Neutrophil (primary cell): ENCODE measurements around the gene VAMP2.

ENCODE experiments used
- H3K27ac ChIP-seq: fragments of 200-600 bp; sonication (generic); 2 replicates; pipeline ENCODE4 v1.5.1; 2016; ENCODE audit warnings: mild to moderate bottlenecking, moderate library complexity
- H3K27me3 ChIP-seq: fragments of 200-600 bp; sonication (generic); 2 replicates; pipeline ENCODE4 v1.6.0; 2016; ENCODE audit warnings: mild to moderate bottlenecking
- H3K36me3 ChIP-seq: fragments of 200-600 bp; sonication (generic); 2 replicates; pipeline ENCODE4 v1.5.1; 2017
- H3K4me1 ChIP-seq, 2 experiments: fragments of 200-600 bp in 1 of 2; sonication (generic) in 1 of 2; 1 replicate in 1 of 2; 2 replicates in 1 of 2; pipeline versions ENCODE4 v1.5.1 to v1.6.1; 2013 to 2016; ENCODE audit warnings: low read depth in 1 of 2, low read length in 1 of 2, mild to moderate bottlenecking in 1 of 2, moderate library complexity in 1 of 2; ENCODE audit not compliant: control insufficient read depth in 1 of 2, insufficient read depth in 1 of 2
- H3K4me3 ChIP-seq, 2 experiments: fragments of 200-600 bp in 1 of 2; sonication (generic) in 1 of 2; 1 replicate in 1 of 2; 2 replicates in 1 of 2; pipeline ENCODE4 v1.5.1; 2013 to 2016; ENCODE audit warnings: low read depth in 1 of 2, low read length in 1 of 2, mild to moderate bottlenecking in 1 of 2, moderate library complexity in 1 of 2
- H3K9me3 ChIP-seq: fragments of 200-600 bp; sonication (generic); 2 replicates; pipeline ENCODE4 v1.5.1; 2016
- CTCF ChIP-seq: fragments of 200-600 bp; sonication (generic); IDR thresholded peaks from 2 replicates; pipeline ENCODE4 v1.5.1; 2016; ENCODE audit warnings: antibody characterized with exemption

VAMP2 gene

DNA sequence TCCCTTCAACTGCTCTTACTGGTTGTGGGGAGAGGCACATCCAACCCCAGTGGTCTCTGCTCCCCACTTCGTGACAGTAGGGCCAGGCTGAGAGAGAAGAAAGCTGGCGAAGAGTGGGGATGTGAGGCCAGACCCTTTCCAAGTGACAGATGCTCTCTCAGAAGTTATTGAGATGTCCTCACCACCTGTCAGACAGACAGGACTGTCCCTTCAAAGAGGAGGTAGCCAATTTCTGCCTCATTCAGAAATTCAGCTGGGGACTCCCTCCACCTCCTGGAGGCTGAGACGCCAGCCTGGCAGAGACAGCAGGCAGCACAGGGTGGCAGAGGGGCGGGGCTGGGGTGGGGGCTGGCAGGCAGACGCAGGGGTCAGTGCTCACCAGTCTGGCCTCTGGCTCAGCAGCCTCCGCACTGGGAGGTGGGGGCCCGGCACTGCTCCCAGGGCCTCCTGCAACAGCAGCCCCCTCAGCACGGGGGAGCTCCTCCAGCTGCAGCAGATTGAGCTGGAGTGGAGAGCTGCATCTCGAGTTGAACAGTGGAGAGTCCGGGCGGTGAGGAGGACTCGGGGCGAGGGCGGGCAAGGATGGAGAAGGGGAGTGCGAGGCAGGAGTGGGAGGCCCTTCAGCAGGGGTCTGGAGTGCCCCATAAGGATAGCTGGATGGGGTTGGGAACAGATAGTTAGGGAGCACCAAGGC is 19.7 kb downstream of the VAMP2 start:
- Histone ChIP-seq H3K4me1 (peaks cover 20 to 22% of the 10 kb centered on the region in 2 experiments), H3K27me3 (peaks cover 4% of the 10 kb centered on the region), H3K27ac (no peak overlapping the region), H3K4me3 (no peak overlapping the region), H3K36me3 (peaks cover 5% of the 10 kb centered on the region), H3K9me3 (no peaks in the 10 kb centered on the region)
- no peak for TF ChIP-seq CTCF

DNA sequence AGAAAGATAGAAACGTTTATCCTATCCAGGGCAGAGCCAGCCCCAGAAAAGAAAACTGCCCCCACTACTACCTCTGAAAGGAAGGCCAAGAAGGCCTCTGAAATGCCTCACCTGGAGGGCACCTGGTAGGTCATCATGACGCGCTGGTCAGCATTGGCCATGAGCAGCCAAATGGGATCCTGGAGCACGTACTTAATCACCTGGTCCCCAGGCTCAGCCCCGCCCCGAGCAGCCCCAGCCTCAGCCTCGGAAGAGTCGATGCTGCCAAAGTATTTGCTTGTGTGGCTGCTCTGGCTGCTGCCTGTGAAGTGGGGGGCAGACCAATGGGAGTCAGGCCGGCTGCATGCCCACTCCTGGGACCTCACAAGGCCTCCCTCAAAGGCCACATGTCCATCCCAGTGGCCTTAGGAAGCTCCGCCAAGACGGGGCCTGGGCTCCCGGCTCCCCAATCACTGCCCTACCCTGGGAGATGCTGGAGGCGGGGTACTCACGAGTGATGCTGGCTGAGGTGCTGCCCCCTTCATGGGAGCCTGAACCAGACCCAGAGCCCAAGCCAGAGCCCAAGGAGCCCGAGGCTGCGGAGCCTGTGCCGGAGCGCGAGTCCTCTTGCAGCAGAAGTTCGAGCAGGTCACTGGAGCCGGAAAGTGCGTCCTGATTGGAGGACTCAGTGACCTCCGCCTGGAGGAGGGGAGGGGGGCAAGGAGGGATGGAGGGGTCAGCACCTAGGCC is 20.4 kb downstream of the VAMP2 start:
- peaks cover 11% of the 10 kb centered on the region for H3K27me3 ChIP-seq
- no peak overlapping the region for H3K27ac ChIP-seq
- H3K4me1 ChIP-seq, result peaks cover 25 to 29% of the 10 kb centered on the region in 2 experiments
- no peaks in the 10 kb centered on the region for H3K9me3 ChIP-seq
- TF ChIP-seq CTCF, result no peak
- peaks cover 2% of the 10 kb centered on the region for H3K36me3 ChIP-seq
- H3K4me3 ChIP-seq, result no peak overlapping the region

GRCh38 chr17:8141741-8142140 is 21.0 kb downstream of the VAMP2 start:
- H3K4me1 ChIP-seq, result peaks cover 25 to 29% of the 10 kb centered on the region in 2 experiments
- no peak overlapping the region for H3K27ac ChIP-seq
- no peak for TF ChIP-seq CTCF
- H3K9me3 ChIP-seq, result no peaks in the 10 kb centered on the region
- H3K36me3 ChIP-seq, result no peaks in the 10 kb centered on the region
- H3K4me3 ChIP-seq, result no peak overlapping the region
- H3K27me3 ChIP-seq, result peaks cover 17% of the 10 kb centered on the region

- Histone ChIP-seq H3K27me3 (peaks cover 23% of the 10 kb centered on the region), H3K4me1 (peaks cover 25 to 29% of the 10 kb centered on the region in 2 experiments), H3K27ac (no peak overlapping the region), H3K4me3 (no peak overlapping the region), H3K9me3 (no peaks in the 10 kb centered on the region), H3K36me3 (no peaks in the 10 kb centered on the region)
- TF ChIP-seq CTCF, result no peak
Measured at GRCh38 chr17:8141045-8141444, 21.7 kb downstream of the VAMP2 start.

DNA sequence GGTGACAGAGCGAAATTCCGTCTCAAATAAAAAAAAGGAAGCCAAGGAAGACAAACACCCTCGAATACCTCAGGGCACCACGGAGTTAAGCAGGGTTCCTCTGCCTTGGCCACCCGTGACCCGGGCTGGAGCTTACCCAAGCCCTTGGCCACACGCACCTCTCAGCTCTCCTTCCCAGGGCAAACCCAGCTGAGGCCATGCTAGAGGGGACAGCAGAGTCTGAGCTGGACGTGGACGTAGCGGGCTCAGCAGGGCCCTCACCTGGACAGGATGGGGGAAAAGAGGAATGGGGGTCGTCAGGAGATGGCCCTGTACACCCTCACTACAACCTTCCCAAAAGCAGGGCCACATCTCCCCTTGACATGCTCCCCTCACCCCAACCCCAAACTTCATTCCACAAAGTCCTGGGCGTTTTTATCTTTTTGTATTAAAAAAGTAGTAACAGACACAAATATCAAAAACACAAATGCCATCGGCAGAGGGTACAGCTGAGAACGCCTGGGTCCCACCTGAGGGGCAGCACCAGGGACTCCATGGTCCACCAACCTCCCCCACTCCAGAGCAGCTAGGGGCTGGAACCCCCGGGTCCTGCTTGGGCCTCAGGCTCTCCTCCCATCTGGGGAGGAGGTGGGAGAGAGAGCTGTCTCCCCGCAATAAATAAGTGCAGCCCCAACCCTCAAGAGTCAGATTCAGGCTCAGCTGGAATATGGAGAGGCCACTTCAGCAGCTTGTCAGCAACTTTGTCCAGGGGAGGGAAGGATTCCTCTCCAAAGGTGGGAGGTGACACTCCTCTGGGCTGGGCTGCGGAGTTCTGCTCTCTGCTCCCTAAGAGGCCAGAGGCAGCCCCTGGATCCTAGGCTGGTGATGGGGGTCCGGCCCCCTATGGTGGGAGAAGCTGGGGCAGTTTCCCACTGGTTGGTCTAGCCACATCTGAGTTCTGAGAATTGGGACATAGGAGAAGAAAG is 22.4 kb downstream of the VAMP2 start:
- TF ChIP-seq CTCF, result no peak
- Histone ChIP-seq H3K4me1 (peaks cover 25 to 29% of the 10 kb centered on the region in 2 experiments), H3K4me3 (no peak overlapping the region), H3K27me3 (peaks cover 30% of the 10 kb centered on the region), H3K36me3 (no peaks in the 10 kb centered on the region), H3K27ac (peak overlapping the region; percentile 20), H3K9me3 (no peaks in the 10 kb centered on the region)
